ENCODE measurements around the gene SAG.

SAG gene

DNA sequence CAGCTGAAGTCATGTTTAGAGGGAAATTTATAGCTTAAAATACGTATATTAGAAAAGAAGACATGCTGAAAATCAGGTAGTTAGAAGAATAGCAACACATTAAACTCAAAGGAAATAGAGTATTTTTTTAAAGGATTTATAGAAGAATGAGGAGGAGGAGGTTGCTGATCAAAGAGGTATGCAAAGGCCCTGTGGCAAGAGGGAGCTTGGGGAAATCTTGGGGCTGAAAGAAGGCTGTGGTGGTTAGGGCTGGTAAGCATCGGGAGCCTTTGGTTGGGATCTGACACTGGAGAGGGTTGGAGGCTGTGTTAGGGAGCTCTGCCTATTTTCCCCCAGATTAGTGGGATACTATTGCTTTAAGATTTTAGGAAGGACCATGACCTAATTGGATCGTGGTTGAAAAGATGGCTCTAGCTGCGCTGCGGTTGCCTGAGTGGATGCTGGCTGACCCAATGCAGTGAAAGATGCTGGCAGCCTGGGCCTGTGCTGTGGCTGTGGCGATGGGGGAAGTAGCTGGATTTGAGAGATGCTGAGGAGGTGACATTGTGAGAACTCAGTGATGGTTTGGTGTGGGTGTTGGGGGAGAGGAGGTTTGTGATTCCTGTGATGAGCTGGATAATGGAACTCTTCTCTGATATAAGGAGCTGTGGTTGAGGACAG is 58.4 kb downstream of the SAG start:
- H3K36me3 ChIP-seq (ENCODE audit: control insufficient read depth, insufficient read depth, low read length), result no peaks in the 10 kb centered on the region
- TF ChIP-seq, protein P1, sequence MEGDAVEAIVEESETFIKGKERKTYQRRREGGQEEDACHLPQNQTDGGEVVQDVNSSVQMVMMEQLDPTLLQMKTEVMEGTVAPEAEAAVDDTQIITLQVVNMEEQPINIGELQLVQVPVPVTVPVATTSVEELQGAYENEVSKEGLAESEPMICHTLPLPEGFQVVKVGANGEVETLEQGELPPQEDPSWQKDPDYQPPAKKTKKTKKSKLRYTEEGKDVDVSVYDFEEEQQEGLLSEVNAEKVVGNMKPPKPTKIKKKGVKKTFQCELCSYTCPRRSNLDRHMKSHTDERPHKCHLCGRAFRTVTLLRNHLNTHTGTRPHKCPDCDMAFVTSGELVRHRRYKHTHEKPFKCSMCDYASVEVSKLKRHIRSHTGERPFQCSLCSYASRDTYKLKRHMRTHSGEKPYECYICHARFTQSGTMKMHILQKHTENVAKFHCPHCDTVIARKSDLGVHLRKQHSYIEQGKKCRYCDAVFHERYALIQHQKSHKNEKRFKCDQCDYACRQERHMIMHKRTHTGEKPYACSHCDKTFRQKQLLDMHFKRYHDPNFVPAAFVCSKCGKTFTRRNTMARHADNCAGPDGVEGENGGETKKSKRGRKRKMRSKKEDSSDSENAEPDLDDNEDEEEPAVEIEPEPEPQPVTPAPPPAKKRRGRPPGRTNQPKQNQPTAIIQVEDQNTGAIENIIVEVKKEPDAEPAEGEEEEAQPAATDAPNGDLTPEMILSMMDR (IDR thresholded peaks at IDR 0.05; ENCODE audit: insufficient read depth, low read length, poor library complexity, severe bottlenecking), result no peak
- DNase-seq (ENCODE audit: extremely low read depth, insufficient read length), result no peak
- no peaks in the 10 kb centered on the region for H3K27me3 ChIP-seq (replicated peaks; ENCODE audit: control insufficient read depth, insufficient read depth, low read length)
- no peak overlapping the region for H3K4me3 ChIP-seq (replicated peaks; ENCODE audit: low read depth, low read length)

DNA sequence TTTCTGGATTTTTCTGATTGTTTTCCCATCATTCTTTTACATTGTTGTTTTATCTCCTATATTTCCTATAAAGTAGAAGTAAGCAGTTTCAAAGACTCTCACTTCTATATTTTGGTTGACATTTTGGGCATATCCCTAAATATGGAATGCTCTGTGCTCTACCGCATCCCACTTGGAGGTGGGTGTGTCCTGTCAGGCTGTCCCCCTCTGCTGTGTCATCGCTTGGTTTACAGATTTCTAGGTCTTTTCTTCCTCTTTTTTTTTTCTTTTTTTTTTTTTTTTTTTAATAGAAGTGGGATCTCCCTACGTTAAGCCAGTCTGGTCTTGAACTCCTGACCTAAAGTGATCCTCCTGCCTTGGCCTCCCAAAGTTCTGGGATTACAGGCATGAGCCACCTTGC is 60.0 kb downstream of the SAG start:
- Histone ChIP-seq H3K27me3 (replicated peaks; ENCODE audit: control insufficient read depth, insufficient read depth, low read length) (no peaks in the 10 kb centered on the region), H3K4me3 (replicated peaks; ENCODE audit: low read depth, low read length) (no peak overlapping the region), H3K36me3 (ENCODE audit: control insufficient read depth, insufficient read depth, low read length) (no peaks in the 10 kb centered on the region)
- TF ChIP-seq, protein P1 (IDR thresholded peaks at IDR 0.05; ENCODE audit: insufficient read depth, low read length, poor library complexity, severe bottlenecking), result no peak
- no peak for DNase-seq (ENCODE audit: extremely low read depth, insufficient read length)

DNA sequence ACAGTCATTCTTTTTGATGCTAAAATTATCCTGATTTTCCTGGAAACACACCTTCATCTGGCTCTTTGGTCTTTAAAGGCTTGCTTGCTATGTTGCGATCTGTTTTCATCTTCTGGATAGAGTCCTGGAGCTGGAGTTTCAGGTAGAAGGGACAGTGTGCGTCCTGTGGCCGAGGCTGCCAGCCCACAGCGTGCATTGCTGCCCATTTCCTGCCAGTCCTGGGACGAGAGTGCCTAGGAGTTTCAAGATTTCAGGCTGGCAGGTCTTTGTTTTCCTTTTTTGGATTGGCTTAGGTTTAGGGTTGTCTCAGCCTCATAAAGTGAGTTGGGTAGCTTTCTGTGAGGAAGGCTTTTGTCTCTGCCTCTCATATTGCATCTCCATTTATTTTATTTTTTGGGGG is 61.1 kb downstream of the SAG start:
- TF ChIP-seq, protein P1 (IDR thresholded peaks at IDR 0.05; ENCODE audit: insufficient read depth, low read length, poor library complexity, severe bottlenecking), result no peak
- Histone ChIP-seq H3K4me3 (replicated peaks; ENCODE audit: low read depth, low read length) (no peak overlapping the region), H3K36me3 (ENCODE audit: control insufficient read depth, insufficient read depth, low read length) (no peaks in the 10 kb centered on the region), H3K27me3 (replicated peaks; ENCODE audit: control insufficient read depth, insufficient read depth, low read length) (no peaks in the 10 kb centered on the region)
- no peak for DNase-seq (ENCODE audit: extremely low read depth, insufficient read length)

DNA sequence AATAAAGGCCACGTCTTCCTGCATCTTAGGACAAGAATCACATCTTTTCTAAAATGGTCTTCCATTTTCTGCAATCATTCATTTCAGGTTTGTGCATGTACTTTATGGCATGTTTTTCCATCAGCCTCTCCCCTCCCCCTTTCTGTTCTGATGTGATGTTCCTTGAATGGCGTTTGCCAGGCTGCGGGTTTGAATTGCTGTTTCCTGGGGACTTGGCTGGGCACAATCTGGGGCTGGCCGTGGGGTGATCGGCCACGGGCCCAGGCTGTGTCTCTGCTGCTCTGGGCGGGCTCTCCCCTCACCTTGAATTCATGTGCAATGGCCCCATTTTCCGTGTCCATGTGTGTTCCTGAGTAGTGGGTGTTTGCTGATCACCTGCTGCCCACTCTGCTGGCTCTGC is 61.8 kb downstream of the SAG start:
- no peaks in the 10 kb centered on the region for H3K27me3 ChIP-seq (replicated peaks; ENCODE audit: control insufficient read depth, insufficient read depth, low read length)

DNA sequence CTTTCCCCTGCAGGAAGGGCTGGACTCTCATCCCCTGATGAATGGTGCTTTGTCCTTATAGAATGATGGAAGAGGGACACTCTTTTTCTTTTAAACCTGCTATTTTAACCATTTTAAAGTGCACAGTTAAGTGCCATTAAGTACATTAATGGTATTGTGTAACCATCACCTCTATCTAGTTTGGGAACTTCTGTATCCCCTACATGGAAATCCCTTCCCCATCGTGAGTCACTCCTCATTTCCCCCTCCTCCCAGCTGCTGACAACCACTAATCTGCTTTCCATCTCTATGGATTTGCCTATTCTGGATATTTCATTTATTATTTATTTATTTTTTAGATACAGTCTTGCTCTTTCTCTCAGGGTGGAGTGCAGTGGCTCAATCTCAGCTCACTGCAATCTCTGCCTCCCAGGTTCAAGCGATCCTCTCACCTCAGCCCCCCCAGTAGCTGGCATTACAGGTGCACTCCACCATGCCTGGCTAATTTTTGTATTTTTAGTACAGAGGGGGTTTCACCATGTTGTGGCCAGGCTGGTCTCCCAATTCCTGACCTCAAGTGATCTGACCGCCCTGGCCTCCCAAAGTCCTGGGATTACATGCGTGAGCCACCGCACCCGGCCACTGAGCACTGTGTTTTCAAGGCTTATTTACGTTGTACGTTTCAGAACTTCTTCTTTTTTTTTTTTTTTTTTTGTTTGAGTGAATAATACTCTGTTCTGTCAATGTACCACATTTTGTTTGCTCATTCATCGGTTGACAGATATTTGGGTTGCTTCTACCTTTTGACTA is 62.5 kb downstream of the SAG start:
- Histone ChIP-seq H3K36me3 (ENCODE audit: control insufficient read depth, insufficient read depth, low read length) (no peaks in the 10 kb centered on the region; the same call in 1 of the 2 replicates), H3K4me3 (replicated peaks; ENCODE audit: low read depth, low read length) (no peak overlapping the region), H3K27me3 (replicated peaks; ENCODE audit: control insufficient read depth, insufficient read depth, low read length) (no peaks in the 10 kb centered on the region)
- no peak for DNase-seq (ENCODE audit: extremely low read depth, insufficient read length)
- TF ChIP-seq, protein P1 (IDR thresholded peaks at IDR 0.05; ENCODE audit: insufficient read depth, low read length, poor library complexity, severe bottlenecking), result no peak

More for the DNA sequence above, 61.8 kb downstream of the SAG start:
- DNase-seq (ENCODE audit: extremely low read depth, insufficient read length), result no peak
- TF ChIP-seq, protein P1 (IDR thresholded peaks at IDR 0.05; ENCODE audit: insufficient read depth, low read length, poor library complexity, severe bottlenecking), result no peak
- H3K36me3 ChIP-seq (ENCODE audit: control insufficient read depth, insufficient read depth, low read length), result no peaks in the 10 kb centered on the region; the same call in 1 of the 2 replicates
- no peak overlapping the region for H3K4me3 ChIP-seq (replicated peaks; ENCODE audit: low read depth, low read length)

All from GM06990 (cell line).